ENCODE data around the gene LCP2.

The LCP2 gene

DNA sequence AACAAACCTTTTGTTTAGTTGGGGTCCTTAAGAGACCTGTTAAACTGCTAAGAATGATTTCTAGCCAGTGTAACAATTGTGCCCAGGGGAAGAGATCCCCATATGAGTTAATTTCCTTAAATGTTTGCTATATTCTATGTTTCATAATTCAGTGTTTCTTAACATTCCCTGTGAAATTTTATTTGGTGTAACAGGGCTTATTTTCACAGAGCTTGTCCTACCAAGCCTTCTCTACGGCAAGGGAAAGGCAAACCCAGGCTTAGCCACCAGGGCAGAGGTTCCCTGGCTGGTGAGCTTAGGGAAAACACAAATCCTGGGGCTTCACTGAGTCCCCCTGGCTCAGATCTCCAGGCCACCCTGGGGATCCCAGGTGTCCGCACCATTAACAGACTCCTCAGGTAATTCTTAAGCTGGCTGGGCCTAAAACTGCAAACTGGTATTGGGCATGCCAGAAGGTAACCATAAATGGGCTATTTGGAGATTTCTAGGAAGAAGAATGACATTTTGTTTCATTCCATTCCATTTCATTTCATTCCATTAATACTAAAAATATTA, 17.0 kb upstream of the LCP2 start:
- DNase-seq = no peak

DNA sequence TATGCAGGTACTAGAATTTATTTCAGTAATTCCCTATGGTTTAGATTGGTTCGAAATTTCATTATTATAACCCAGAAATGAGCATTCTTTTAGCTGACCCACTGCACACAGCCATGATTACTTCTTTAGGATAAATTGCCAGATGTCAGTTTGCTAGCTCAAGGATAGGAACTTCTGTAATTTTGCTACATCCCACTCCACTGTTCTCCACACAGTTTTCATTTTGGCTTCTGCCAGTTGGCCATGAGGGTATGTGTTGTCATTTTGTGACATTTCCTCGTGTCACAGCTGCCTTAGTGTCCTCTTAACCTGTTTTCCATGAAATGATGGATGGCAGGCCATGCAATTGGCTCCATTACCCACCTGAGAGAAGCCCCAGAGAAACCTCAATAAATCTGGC, 16.2 kb upstream of the LCP2 start:
- no peak for DNase-seq

DNA sequence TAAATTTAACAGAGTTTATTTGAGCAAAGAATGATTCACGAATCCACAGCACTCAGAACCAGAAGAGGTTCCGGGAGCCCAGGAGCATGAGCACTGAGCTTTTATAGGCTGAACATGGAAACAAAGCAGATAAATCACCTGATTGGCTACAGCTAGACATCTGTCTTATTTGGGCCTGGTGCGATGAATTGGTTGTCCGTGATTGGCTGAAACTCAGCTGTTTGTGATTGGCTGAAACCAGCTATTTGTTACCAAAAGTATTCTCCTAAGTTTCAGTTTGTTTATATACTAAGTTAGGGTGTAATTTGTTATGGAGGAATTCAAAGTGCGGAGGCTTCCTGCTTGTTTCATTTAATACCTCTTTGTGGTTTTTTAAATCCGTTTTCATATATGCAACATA, 15.8 kb upstream of the LCP2 start:
- peak; percentile 88 for DNase-seq

DNA sequence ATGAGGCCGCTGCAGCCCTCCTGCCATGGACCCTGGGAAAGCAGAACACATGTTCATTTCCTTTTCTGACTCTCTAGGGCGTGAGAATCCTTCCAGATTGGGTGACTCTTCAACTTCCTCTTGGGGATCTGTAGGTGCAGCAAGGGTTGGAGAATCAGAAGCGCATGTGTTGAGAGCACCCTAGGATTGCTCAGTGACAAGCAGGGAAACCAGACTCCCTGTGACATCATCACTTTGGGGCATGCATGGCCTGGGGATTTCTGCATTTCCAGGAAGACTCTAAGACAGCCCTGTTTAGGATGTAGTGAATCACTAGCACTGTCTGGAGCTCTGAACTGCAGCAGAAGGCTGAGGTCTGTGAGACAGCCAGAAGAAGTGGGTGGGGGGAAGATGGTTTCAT, 15.1 kb upstream of the LCP2 start:
- peak; percentile 86 for DNase-seq

DNA sequence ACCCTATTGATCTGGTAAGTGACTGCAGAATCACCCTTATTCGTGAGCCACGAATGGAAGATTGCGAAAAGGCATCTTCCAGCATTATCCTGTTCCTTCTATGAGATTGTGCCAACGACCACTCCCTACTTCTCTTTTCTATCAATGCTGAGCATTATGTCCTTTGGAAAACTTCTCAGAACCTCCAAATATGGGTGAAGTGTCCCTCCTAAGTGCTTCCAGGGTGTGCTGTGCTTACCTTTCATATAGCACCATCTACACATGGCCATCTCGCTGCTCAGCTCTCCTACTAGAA, 14.7 kb upstream of the LCP2 start:
- DNase-seq = no peak

DNA sequence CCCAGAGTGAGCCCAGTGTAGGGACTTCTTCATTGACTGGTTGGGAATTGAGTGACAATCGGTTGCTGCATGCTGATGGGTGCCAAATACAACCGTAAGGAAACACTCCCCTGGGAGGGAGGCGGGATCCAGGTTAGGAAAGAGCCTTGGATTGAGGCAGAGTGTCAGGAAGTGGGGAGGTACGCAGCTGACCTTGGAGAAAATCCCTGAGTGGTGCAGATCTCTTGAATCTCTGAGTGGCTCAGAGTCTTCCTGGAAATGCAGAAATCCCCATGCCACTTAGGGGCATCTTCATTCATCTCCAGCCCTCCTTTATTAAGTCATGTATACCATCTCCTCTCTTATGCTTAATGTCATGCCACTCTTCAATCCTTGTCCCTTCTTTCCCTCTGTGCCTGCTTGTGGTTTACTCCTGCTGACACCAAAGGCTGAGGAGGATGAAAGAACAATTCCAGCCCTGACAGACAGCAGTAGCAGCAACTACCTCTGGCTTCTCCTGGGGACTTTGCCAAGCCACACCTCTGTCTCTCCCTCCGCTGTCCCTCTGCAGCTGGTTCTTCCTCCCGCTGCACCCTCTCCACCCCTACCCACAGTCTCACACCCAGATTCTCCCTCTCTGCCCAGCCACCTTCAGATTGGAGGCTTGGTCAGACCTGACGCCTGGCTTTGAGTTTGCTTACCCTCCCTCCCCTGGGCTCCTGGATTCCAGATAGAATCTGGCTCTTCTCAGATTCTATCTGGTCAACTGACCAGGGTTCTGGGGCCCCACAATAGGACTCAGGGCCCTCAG, 14.1 kb upstream of the LCP2 start:
- DNase-seq = no peak

DNA sequence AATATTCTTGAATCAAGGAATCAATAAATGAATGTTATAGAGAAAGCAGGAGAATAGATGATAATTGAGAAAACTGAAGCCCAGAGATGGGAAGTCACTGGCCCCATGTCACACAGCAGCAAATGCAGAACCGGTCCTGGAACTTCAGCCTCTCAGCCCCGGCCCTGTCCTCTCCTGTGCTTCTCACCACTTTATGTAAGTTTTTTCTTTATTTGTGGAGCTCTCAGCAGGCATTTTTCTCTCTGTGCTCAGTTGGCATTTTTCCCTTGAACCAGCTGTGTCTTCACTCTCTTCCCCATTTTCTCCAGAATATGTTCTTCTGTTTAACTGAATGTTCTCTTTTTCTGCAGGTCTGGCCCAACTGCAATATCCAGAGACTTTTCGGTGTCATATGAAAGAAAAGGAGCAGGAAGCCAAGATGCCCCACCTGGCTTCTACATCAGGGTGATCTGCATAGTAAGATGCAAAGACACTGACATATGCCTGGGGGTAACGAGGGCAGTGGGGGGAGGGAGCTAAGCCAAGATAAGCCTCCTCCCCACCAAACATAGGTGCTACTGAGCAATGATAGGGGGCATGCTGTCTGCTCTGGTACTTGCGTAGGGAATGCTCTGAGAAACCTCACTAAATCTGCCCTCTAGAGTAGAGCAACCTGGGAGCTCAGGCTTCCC, 12.8 kb upstream of the LCP2 start:
- no peak for DNase-seq

DNA sequence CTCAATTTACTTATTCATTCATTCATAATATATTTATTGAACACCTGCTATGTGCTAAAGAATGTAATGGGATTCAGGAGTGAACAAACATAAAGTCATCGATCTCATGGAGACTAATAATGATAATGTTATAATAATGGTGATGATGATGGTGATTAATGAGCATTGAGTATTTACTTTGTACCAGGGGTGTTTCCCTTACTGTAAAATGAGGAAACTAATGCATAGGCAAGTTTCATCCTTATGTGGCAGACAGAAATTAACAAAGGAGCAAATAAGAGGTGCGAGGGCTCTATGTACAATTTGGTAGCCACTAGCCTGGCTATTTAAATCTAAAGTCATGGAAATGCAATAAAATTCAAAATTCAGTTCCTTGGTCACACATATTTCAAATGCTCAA, 11.1 kb upstream of the LCP2 start:
- DNase-seq = no peak

DNA sequence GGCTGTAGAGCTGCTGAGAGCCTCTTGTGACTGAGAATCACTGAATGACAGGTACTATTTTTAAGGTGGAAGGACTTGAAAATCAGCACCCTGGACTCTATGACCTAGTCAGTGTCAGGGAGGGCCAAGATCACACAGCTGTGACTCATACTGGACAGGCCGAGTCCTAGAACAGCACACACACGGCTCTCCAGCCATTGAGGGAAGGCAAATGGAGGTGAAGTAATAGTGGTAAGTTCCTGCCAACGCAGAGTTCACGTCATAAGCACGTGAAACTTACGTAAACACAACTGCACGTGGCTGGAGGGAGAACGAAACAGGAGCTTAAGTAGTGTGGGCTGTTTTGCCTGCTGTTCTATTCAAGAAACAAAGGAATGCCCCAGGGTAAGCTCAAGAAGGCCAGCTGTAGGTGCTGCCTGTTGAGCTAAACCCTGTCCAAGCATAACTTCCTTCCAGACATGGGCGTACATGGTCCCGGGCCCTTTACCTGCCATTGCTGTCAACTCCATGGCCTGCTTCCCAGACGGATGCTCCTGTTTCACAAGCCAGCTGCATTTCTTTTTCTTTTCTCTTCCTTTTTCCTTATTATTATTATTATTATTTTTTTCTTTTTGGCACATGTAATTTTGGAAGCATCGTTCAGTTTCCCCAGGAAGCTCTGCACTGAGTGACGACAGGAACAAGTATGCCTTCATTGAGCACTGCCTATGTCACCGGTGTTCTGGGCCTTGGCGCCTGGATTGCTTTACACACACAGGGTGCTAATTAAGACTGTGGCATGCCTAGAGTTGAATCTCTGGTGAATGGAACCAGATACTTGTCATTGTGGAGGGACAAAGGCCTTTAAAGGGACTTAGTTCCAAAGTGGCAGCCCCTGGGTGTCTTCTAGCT, 10.2 kb upstream of the LCP2 start:
- DNase-seq = no peak

DNA sequence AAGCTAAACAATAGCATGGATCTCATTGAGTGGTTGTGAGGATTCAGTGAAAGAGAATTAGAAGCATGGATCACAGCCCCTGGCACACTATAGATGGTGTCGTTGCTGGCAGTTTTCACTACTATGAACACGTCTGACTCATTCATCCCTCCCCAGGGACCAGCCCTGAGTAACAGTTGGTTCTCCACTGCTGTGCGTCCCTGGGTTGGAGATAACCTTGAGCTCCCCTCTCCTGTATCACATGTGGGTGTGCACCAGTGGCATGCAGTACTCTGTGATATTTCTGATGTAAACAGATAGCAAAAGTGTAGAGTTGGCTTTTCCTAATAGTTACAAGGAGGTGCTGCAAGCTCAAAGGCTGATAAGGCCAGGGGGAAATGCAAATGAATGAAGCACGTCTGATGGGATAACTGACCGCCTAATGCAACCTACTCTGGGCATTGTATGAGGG, 8.8 kb upstream of the LCP2 start:
- peak; percentile 39 for DNase-seq

DNA sequence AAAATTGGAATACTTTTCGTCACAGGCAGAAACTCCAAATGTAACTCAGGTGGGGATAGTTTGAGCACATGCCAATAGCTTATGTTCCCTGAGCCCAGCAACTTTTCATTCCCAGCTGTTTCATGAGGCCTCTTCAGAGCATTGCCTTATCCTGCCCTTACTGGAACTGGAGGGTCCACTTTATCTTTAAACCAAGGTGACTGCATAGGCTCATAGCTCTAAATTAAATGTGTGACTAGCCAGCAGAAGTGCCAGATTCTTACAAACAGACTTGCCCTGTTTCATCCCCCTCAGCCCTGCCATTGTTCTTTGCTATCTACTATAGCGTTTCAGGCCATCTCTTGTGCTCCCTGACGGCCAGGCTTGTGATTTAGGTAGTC, 8.1 kb upstream of the LCP2 start:
- DNase-seq = no peak

DNA sequence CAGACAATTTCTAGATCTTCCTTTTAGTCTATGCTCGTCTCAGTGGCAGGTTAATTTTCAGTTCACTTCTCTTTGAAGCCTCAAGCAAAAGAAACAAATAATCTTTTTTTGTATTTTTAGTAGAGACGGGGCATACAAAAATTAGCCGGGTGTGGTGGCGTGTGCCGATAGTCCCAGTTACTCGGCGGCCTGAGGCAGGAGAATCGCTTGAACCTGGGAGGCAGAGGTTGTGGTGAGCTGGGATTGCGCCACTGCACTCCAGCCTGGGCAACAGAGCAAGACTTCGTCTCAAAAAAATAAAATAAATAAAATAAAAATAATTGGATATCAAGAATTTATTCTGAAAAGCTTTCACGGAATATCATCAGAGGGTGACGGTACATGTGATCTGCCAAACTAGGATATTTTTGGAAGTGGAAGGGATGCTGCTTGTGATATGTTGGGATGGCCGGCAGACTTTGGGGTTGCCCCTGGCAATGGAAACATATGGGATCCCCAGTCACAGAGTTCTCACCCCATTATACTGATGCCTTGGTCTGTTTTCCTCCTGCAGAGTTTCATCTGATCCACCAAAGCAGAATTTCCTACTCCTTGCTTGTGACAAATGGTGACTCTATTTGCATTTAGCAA, 7.6 kb upstream of the LCP2 start:
- DNase-seq = no peak

DNA sequence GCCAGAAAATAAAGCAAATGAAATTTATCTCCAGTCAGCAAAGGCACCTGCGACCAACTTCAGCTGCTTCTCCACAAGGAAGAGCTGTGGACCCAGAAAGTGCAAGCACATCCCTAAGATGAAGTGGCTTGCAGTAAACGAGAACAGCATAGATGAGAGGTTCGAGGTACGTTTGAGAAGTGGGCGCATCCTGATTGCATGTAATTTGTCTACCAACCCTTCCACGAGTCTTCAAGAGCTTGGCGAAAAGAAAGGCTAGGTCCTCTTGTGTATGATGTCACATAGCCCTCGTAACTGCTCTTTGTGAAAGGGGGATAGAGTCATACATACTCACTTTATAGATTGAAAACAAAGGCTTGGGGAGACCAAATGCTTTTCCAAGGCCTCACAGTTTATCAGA, 6.0 kb upstream of the LCP2 start:
- no peak for DNase-seq

DNA sequence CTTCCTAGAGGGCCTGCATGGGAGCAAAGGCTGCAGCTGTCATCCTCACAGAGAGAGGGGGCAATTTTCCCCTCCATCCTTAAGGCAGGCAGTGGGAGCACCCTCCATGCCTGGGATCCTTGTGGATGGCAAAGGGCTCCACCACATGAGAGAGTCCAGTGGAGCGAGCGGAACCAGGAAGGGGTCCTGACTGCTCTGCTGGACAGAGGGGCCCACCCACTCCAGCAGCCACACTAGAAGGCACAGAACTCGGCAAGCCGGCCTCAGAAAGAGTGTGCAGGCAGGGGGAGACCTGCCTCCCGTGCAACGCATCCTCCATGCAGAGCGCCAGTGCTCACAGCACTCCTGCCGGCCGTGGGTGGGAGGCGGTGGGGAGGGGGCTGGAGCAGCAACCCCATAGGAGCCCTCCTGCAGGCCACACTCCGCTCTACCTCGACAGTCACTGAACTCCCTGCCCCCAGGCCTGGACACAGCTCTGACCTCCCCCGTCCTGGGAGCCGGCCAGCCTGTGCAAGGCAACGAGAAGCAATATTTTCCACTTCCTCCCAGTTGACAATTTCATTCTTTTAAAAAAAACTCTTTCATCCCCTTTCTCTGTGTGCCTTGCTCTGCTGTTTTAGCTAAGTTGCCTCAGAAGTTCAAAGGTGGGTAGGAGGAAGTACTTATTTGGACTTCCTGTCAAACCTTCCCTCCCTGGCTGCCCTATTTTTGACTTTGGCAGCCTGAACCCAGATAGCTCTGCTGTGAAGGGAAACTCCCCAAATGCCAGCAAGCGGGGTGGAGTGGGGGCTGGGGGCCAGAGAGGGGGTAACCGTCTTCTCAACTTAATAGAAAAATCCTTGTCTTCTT, 5.3 kb upstream of the LCP2 start:
- DNase-seq = peak; percentile 84

DNA sequence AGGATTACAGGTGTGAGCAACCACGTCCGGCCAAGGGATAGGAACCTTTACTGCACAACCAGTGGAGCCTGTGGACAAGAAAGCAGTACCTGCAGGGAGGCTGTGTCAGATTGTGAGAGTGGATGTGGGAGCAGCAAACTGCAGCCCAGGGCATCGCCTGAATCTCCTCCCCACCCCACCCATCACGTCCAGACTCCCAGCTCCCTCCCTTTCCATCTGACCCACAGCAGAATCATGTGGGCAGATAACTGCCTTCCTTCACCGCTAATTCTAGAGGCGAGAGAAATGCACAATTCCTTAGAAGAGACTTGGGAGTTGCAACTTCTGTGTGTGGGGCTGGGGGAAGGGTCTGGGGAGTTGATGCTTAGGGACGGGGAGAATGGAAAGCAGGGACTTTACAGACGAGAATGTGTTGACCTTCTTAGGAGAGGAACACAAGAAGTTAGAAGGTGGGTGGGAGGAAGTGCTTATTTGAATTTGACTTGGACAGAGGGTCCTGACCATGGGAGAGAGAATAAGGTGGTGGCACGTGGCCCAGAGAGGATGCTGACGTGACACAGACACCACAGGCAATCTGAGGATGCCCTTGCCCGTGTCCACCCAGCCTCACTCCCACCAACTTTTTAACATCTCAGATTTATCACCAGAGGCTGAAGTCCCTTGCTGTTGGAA, 4.5 kb upstream of the LCP2 start:
- DNase-seq = no peak

DNA sequence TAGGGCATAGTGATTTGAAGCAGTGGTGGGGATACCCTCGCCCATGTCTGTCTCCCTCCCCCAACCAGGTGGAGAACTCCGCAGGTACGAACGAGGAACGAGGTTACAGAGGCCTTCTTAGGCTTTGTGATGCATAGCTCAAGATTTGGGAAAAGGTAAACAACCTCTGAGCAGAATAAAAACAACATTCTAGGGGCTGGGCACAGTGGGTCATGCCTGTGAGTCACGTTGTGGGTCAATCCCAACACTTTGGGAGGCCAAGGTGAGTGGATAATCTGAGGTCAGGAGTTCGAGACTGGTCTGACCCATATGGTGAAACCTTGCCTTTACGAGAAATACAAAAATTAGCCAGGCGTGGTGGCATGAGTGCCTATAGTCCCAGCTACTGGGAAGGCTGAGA, 3.6 kb upstream of the LCP2 start:
- DNase-seq = no peak

DNA sequence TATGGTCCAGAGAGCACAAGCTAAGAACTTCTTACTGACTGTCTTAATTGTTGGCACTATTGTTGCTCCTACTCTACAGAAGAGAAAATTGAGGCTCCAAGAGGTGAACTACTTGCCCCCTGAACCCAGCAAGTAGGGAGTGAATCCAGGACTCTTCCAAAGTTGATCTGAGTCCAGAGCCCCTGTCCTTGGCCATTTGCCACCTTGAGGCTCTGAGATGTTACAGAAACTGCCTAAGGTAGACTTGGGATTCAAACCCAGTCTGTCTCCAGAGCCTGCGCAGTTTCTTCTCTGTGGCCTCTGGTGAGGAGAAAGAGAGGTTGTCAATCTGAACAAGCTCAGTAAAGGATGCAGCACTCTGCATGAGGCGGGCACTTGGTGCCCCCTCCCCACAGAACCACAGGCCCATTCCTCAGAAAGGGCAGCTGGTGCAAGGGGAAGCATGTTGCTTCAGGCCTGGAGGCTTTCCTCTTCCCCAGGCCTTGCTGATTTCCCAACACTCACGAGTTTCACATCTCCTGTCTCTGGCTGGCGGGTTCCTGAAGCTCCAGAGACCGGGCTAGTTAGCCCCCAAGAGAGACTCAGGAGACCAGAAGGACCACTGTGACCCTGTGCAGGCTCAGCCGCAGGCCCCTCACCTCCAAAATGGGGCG, 2.9 kb upstream of the LCP2 start:
- DNase-seq = no peak

DNA sequence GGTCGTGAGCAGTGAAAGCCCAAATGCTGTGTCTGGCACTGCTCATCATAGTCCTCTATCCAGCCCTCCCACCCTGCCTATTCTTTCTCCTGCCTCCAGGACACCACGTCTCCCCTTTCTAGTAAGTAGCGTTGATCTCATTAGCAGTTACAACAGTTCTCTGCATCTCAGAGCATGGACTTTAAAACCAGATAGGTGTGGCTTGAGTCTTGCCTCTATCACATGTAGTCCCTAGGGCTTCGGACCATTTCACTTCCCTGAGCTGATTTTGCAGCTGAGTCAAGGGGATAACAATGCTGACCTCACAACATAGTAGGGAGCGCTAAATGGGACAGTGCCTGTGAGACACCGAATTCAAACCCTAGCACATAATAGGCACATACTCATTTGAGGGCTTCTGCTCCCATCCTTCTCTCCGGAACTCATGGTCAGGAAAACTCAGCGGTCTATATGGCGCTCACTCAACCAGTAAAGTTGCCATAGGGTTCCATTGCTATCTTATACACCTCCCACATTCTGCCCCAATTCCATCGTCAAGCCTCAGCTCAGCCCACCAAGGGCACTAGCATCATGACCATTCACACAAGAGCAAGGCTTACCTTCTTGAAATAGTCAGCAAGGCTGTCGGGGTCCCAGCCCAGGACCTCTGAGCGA, 515 bp downstream of the LCP2 start:
- DNase-seq = no peak

DNA sequence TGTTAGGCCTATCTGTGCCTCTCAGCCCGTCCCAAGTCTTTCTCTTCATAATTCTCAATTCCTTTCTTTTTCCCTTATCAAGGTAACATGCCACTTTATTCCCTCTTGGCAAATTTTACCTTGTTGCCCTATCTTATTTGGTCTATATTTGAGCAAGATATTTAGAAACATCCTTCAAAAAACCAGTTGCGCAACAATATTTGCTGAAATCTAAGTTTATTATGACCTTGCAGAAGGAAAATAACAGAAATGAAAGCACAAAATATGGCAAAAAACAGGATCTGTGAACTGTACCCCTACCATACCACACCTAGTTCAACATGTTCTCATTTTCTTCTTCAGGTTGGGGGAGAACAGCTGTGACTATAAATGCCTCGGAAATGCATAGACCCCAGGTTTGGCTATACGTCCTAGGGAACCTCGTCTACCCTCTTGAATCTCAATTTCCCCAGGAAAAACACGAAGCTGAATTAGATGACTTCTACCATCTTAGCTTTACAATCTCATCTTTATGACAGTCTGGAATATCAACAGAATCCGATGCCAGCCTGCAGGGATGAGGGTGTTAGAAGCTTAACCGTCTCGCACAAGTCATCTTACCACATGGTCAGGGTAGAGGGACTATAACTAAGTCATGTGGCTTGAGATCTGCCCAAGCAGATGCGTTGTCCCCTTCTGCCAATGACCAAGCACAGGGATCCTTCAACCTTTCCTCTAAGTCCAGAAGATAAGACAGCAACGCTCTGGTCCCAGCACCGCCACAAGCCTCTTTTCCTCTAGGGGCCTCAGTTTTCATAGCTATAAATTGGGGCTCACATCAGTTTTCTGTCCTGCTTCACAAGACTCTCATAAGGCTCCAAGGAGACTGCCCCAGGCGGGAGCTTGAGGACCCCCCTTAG, 1.3 kb downstream of the LCP2 start:
- DNase-seq = no peak

All from activated CD4-positive, alpha-beta T cell treated with anti-CD3 and anti-CD28 coated beads, Interleukin-10, Interleukin-2, amounts not matched to agents 100 ng/mL and 50 ng/mL, durations not matched to agents 16 hours and 8 hours (primary cell).